HepG2 (cell line): ENCODE data around the gene ALDOA. TPM values are rescaled to one million over a fixed set of nuclear protein-coding genes. Genes with fewer than 3 reads are reported as not detected.
A peak's percentile ranks its signal among the peaks of the same experiment; 100 is the strongest.

ENCODE experiments used
- CCAR2 ChIP-seq: fragments of 200-400 bp; formaldehyde crosslinking; optimal IDR thresholded peaks from 2 replicates; pipeline ENCODE3; 2018; ENCODE audit warnings: low read depth, mild to moderate bottlenecking, low read length, moderate library complexity
- FOXA3 ChIP-seq: IDR thresholded peaks from 2 replicates; pipeline ENCODE4 v1.6.1; 2016; ENCODE audit warnings: missing genetic modification reagents, missing compliant biosample characterization
- FOXC1 ChIP-seq: sonication (generic); formaldehyde crosslinking; IDR thresholded peaks from 2 replicates; pipeline ENCODE4 v1.8.0; 2022; ENCODE audit warnings: mild to moderate bottlenecking, missing genetic modification reagents, borderline replicate concordance
- HOXA3 ChIP-seq: sonication (generic); formaldehyde crosslinking; IDR thresholded peaks from 2 replicates; pipeline ENCODE4 v1.5.0; 2020; ENCODE audit warnings: missing genetic modification reagents
- IRF2 ChIP-seq: IDR thresholded peaks from 2 replicates; pipeline ENCODE4 v1.6.1; 2018; ENCODE audit warnings: missing genetic modification reagents, missing compliant biosample characterization
- NFAT5 ChIP-seq: sonication (generic); formaldehyde crosslinking; IDR thresholded peaks from 2 replicates; pipeline ENCODE4 v1.4.0; 2020; ENCODE audit warnings: missing genetic modification reagents
- NRL ChIP-seq: sonication (generic); formaldehyde crosslinking; IDR thresholded peaks from 2 replicates; pipeline ENCODE4 v1.5.0; 2020; ENCODE audit warnings: missing genetic modification reagents, mild to moderate bottlenecking, moderate library complexity, borderline replicate concordance
- PAWR ChIP-seq: sonication (generic); formaldehyde crosslinking; IDR thresholded peaks from 2 replicates; pipeline ENCODE4 v1.4.0; 2020; ENCODE audit warnings: missing genetic modification reagents, mild to moderate bottlenecking, borderline replicate concordance
- RAD51 ChIP-seq: fragments of 450-650 bp; IDR thresholded peaks from 2 replicates; pipeline ENCODE4 v1.6.1; 2016; ENCODE audit warnings: borderline replicate concordance
- SCMH1 ChIP-seq: sonication (generic); formaldehyde crosslinking; IDR thresholded peaks from 2 replicates; pipeline ENCODE4 v1.9.0; 2021; ENCODE audit warnings: missing genetic modification reagents, mild to moderate bottlenecking, borderline replicate concordance
- TARDBP ChIP-seq: sonication (generic); formaldehyde crosslinking; IDR thresholded peaks from 2 replicates; pipeline ENCODE4 v1.8.0; 2022; ENCODE audit warnings: mild to moderate bottlenecking, missing genetic modification reagents
- ZNF549 ChIP-seq: sonication (generic); formaldehyde crosslinking; IDR thresholded peaks from 2 replicates; pipeline ENCODE4 v1.5.0; 2020; ENCODE audit warnings: missing genetic modification reagents
- ZNF703 ChIP-seq: sonication (generic); formaldehyde crosslinking; IDR thresholded peaks from 2 replicates; pipeline ENCODE4 v1.5.1; 2020; ENCODE audit warnings: missing genetic modification reagents, mild to moderate bottlenecking, moderate library complexity, borderline replicate concordance
- ZNF710 ChIP-seq: sonication (generic); formaldehyde crosslinking; IDR thresholded peaks from 2 replicates; pipeline ENCODE4 v1.5.0; 2020; ENCODE audit warnings: mild to moderate bottlenecking, missing genetic modification reagents, borderline replicate concordance
- ZNF883 ChIP-seq: sonication (generic); formaldehyde crosslinking; IDR thresholded peaks from 2 replicates; pipeline ENCODE4 v1.5.1; 2020; ENCODE audit warnings: mild to moderate bottlenecking, missing genetic modification reagents; ENCODE audit errors: not compliant biosample characterization
- polyA plus RNA-seq, 8 experiments: library from polyadenylated mRNA; depleted of rRNA in 3 of 8; stranded (reverse) in 7 of 8; unstranded in 1 of 8; fragments of >200 nt; fragmentation: Illumina TruSeq in 4 of 8; extraction: Trizol in 4 of 8; gene quantifications; 2 replicates each; pipeline versions ENCODE4 v1.2.1 to v1.2.3, GENCODE V29; 2011 to 2016; ENCODE audit warnings: low read depth in 4 of 8, missing spikeins in 1 of 8, mixed read lengths in 1 of 8; ENCODE audit not compliant: insufficient read depth in 1 of 8
- total RNA-seq, 5 experiments: library from RNA; depleted of rRNA; stranded (reverse); fragments of >200 nt; fragmentation: Illumina TruSeq; extraction: Trizol; gene quantifications; 2 replicates each; pipeline ENCODE4 v1.2.3, GENCODE V29; 2016; ENCODE audit warnings: low read depth in 1 of 5
- TF ChIP-seq, protein P1 (sequence below): sonication (generic); formaldehyde crosslinking; IDR thresholded peaks from 2 replicates; pipeline ENCODE4 v1.8.1; 2023; ENCODE audit warnings: mild to moderate bottlenecking, missing genetic modification reagents

The ALDOA gene
- total and polyA plus RNA-seq, 2 of the 13 experiments (the other 11 are each of a cell fraction or from before 2014, with no cell fraction given): 925 to 1,884 TPM

DNA sequence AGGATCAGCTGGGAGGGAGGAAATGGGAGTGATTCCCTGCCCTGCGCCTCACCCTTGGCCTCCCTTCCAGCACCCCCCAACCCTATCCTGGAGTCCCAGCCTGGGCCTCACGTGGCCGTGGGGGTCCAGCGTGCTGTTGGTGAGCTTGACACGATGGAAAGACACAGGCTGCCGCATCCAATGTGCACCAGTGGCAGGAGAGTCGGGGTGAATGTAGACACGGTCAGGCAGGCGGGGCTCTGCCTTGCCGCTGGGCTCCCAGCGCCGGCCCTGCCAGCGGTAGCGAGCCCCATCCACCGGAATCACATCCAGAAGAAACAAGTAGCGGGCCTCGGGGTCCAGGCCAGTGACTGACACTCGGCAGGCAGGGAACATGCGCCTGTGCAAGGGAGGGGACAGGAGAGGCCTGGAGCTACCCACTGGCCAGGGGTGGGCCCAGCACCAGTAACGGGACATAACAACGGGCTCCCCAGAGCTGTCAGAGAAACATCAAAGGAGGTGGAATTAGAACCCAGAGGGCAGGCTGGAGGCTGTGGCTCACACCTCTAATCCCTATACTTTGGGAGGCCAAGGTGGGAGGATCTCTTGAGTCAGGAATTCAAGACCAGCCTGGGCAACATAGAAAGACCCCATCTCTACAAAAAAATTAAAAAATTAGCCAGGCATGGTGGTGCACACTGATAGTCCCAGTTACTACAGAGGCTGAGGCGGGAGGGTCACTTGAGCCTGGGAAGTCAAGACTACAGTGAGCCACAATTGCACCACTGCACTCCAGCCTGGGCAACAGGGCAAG is 23.5 kb downstream of the ALDOA start (continued):
- TF ChIP-seq ZNF710 (CRISPR knock-in tag) (no peak), ZNF883 (no peak), RAD51 (no peak), ZNF549 (CRISPR knock-in tag) (no peak), NFAT5 (0 out of 2 replicates have a peak, but pooled peaks have one; percentile 54), PAWR (no peak), SCMH1 (CRISPR knock-in tag) (no peak), FOXA3 (CRISPR knock-in tag) (no peak), FOXC1 (CRISPR knock-in tag) (no peak), TARDBP (CRISPR knock-in tag) (no peak), HOXA3 (peak; percentile 14; the same call in 1 of the 2 replicates), ZNF703 (no peak), IRF2 (no peak), CCAR2 (no peak), NRL (CRISPR knock-in tag) (peak; percentile 82)
- TF ChIP-seq, protein P1, sequence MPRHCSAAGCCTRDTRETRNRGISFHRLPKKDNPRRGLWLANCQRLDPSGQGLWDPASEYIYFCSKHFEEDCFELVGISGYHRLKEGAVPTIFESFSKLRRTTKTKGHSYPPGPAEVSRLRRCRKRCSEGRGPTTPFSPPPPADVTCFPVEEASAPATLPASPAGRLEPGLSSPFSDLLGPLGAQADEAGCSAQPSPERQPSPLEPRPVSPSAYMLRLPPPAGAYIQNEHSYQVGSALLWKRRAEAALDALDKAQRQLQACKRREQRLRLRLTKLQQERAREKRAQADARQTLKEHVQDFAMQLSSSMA (CRISPR knock-in tag): no peak
